NK-92 (cell line): Measurements from ENCODE around the gene PPARA.

Experiments used
- DNase-seq: peaks from one replicate; lab custom pipeline; 2025; ENCODE audit not compliant: unreplicated experiment; lab: John Stamatoyannopoulos, UW

PPARA gene

DNA sequence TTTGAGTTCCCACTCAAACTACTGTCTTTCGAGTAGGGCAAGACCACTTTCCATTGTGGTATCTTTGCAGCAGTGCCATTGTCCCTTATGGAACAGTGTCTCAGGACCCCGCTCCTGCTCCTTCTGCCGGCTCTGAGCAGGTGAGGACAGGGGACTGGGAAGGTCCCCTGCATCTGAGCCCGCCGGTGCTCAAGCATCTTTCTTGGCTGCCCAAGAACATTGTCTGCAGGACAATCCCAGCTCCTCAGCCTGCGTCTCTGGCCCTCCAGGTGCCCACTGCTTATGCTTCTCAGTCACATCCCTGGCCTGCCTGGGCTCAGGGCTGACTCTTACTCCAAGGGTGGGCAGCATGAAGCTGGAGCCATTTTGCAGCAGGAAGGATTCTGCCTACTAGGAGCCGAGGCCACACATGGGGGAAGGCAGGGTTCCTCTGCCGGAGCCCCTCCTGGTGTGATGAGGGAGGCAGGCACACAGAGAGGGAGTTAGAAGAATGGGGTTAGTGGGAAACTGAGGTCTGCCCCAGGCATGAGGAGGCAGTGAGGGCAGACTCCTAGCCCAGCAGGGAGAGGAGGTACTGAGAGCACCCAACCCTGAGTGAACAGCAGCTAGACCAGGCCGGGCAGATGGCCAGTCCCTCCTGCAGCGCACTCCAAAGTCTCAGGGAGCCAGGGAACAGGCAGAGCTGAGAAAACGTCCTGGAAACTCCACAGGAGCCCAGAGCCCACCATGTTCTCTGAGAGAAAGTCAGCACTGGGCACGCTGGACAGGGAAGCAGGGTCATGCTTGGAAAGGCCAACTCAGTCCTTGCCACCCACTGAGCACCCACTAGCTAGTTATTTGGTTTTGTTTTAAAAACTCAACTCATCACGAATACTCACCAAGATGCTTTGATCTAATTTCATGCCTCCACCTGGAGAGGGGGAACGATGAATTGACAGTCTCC, 7.5 kb upstream of the PPARA start:
- DNase-seq: no peak

- DNase-seq: no peak
These were observed 6.7 kb upstream of the PPARA start for GRCh38 chr22:46143491-46144147.

DNA sequence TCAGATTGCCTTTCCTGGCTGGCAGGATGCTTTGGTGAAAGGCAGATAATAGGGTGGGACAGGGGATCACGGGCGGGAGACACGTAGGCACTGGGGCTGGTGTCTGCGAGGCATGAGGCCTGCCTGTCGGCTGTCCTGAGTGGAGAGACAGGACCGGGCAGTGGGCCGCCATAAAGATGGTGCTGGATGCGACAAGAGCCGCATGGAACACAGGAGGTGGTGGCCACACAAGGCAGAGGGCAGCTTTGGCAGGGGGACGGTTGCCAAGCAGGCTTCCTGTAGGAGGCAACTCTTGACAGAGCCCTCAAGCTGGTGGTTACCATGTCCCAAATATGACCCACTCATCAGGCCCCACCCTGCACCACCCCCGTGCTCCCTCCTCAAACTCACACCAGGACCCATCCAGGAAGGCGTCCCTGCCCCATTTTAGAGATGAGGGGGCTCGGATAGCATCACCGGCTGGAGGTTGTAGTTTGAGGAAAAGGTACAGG, 4.9 kb upstream of the PPARA start:
- no peak for DNase-seq

DNA sequence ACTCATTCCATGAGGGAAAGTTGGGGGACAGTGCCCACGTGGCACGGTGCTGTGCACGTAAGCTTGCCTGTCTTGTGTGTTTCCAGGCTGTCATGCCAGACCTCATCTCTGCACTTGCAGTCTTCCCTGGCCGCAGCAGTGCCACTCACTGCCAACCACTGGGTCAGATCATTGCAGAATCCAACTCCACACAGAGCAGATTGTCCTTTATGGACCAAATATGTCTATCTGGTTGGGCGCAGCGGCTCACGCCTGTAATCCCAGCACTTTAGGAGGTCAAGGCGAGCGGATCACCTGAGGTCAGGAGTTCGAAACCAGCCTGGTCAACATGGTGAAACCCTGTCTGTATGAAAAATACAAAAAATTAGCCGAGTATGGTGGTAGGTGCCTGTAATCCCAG, 4.4 kb upstream of the PPARA start:
- DNase-seq: no peak

DNA sequence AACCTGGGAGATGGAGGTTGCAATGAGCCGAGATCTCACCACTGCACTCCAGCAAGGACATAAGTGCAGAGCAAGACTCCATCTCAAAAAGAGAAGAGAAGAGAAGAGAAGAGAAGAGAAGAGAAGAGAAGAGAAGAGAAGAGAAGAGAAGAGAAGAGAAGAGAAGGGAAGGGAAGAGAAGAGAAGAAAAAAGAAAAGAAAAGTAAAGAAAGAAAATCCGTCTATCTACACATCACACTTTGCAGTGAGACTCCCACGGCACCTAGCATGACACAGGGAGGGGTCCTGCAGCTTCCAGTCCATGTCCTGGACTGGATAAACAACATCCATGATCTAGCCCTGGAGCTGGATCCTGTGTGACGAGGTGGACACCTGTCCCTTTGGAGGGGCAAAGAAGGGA, 4.0 kb upstream of the PPARA start:
- no peak for DNase-seq

DNA sequence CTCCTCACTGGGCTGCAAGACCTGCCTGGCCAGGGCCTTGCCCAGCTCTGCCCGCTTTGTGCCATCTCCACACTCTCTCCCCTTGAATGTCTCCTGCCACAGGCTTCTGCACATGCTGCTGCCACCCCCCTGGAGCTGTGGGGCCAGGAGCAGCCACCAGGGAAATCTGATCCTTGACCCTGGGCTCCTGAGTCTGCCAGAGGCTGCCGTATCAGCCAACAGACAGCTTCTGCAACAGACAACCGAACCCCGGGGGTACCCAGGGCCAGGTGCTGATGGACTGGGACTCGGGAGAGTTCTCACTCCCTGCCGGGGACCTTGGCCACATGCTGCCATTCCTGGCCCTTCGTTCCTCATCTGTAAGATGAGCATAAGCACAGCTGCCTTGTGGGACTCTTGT, 3.3 kb upstream of the PPARA start:
- DNase-seq: no peak

DNA sequence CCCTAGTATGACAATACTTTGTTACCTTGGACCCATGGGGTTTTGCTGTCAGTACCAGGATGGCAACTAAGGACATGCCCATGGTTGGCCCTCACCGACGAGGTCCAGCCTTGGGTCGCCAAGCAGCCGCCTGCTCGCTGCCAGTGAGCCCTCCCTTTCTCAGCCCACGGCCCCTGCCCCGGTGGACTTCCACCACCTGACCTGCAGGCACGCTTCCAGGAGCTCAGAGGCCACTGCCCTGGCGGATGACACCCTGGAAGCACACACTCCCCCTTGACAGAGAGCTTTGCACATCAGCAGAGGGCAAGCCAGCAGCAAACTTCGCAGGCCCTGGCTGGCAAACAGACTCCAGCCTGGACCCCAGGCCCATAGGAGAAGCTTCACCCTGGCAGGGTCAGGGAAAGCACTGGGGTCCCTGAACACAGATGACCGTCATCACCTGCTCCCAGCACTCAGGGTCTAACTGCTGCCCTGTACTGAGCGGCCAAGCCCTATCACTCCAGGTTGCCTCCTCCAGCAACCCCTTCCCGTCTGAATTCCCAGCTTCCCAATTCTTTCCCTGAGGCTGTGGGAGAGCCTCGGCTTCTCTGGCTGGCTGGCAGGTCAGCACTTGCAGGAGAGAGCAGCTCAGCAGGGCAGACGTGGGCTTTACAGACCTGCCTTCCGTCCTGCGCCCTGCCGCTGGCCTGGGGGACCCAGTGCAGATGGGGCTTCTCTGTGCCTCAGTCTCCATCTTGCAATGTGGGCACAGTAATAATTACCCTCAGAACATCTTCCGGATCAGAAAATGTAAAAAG, 2.7 kb upstream of the PPARA start:
- no peak for DNase-seq

- DNase-seq: no peak
These were observed 2.0 kb upstream of the PPARA start for GRCh38 chr22:46148336-46148735.

DNA sequence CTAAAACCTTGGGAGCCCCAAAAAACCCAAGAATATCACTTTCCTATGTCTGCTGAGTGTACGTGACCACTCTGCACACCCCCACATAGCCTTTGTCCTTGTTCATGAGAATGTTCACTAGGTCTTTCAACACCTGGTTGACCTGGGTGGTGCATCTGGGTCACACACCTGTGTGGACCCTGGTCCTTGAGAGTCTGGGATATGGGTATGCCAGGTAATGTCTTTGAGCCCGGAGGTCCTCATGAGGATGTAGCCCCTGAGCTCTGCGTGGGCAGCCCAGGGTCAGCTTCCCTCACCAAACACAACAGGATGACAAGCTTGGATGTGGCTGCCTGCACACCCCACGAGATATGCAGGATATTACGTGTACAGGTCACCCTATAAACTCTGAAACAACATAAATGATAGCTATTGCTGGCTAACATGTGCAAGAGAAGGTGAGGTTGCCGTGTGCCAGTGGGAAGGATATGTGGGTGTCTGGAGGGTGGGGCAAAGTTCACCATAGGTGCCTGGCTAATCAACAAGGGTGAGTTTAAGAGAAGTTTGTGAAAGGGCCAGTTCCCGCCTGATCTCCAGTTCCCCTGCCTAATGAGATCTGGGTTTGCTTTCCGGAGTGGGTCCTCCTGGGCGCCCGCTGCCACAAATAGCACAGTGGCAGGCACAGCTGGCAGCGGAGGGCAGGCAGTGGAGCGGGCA, 1.4 kb upstream of the PPARA start:
- DNase-seq: no peak

- no peak for DNase-seq
These were observed 753 bp upstream of the PPARA start for GRCh38 chr22:46149512-46150033.

GRCh38 chr22:46150655-46151477, 540 bp downstream of the PPARA start:
- no peak for DNase-seq

GRCh38 chr22:46153930-46154329, 3.6 kb downstream of the PPARA start:
- DNase-seq: no peak

GRCh38 chr22:46156031-46156430, 5.7 kb downstream of the PPARA start:
- no peak for DNase-seq

- DNase-seq: no peak
These were observed 8.0 kb downstream of the PPARA start for GRCh38 chr22:46158283-46158682.

DNA sequence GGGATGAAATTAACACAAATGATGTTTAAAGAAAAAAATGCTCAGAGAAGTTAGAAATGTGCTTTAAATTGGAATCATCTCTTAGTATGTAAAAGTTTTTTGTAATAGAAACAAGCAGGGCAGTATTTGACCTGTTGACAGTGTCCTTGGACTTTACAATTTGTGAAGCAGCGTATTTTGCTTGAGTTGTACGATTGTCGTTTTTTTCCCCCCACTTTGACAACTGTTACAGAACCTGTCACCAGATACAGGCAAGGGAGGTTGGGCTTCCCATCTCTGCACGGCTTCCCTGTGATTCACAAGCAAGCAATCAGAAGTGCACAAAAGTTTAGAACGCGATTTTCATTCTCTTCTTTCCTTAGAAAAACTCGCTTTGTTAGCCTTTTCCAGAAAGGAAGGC, 8.9 kb downstream of the PPARA start:
- DNase-seq: no peak

GRCh38 chr22:46159777-46160176, 9.5 kb downstream of the PPARA start:
- no peak for DNase-seq

GRCh38 chr22:46162285-46162684, 12.0 kb downstream of the PPARA start:
- no peak for DNase-seq

DNA sequence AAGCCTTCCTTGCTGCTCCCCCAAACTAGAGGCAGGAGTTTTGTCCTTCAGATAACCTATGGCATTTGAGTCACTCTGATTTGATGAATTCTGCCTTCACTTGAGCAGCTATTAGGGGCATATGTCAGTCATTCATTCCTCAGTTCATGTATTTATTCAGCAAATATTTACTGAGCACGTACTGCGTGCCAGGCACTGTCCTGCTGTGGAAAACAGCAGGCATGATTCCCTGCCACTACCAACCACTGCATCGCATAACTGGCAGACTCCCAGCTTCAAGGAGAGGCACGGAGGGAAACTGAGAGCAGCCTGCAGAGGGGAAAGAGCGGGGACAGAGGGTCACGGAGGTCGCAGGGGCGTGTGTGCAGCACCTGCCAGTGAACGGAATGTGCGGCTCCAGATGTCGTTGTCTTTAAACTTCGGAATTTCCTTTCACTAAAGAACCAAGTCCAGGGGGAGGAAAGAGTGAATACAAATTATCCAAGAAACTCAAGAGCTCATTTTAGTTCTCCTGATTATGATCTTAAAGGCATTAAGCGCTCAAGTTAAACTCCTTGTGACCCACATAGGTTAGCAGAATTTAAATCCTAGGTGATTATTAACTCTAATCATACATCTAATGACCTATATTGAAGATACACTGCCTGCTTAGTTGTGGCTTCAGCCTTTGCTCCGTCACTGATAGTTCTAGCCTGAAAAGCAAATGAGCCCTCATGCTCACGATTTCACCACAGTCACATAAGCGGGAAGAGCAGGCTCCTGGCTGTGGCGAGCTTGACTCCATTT, 12.6 kb downstream of the PPARA start:
- DNase-seq: no peak

DNA sequence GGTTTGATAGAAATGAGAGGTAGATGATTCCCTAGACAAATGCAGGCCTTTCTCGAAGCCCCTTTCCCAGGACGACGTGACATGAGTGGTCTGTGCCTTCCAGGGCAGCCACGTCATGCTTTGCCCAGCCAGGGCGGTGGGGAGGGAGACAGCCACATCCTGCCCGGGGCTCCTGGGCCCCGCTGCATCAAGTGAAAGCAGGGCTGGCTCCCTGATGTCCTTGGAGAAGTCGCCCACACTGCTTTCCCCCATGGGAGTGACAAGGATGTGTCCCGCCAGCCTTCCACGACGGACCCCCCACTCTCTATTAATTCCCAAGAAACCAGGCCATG, 13.2 kb downstream of the PPARA start:
- DNase-seq: no peak
